HL-60 (cell line): ENCODE measurements around the gene NEU4.

ENCODE experiments used
- DNase-seq, 2 experiments: peaks; one replicate each; pipeline ENCODE4 v3.0.0-alpha.2; 2010 to 2020; ENCODE audit warnings: low read depth in 1 of 2, low spot score in 1 of 2
- H3K27ac ChIP-seq: fragments of 250-450 bp; sonication (Bioruptor Pico); replicated peaks from 2 replicates; pipeline ENCODE4 v1.5.1; 2020; ENCODE audit warnings: mild to moderate bottlenecking, moderate library complexity
- H3K27me3 ChIP-seq: fragments of 250-450 bp; sonication (Bioruptor Pico); 2 replicates; pipeline ENCODE4 v1.5.1; 2021; ENCODE audit warnings: mild to moderate bottlenecking, moderate library complexity; ENCODE audit not compliant: insufficient read depth, poor library complexity, severe bottlenecking
- H3K4me3 ChIP-seq: replicated peaks from 2 replicates; pipeline ENCODE4 v1.5.1; 2011; ENCODE audit warnings: mild to moderate bottlenecking, control low read depth, low read length; ENCODE audit not compliant: insufficient read depth
- GABPA ChIP-seq: IDR thresholded peaks from 2 replicates; pipeline ENCODE4 v1.6.1; 2012; ENCODE audit warnings: low read depth
- POLR2AphosphoS5 ChIP-seq: IDR thresholded peaks from 2 replicates; pipeline ENCODE4 v1.6.1; 2012; ENCODE audit warnings: low read depth
- SPI1 ChIP-seq: IDR thresholded peaks from 2 replicates; pipeline ENCODE4 v1.6.1; 2012; ENCODE audit warnings: low read depth, mild to moderate bottlenecking, borderline replicate concordance
- TF ChIP-seq, protein P1 (sequence below): IDR thresholded peaks from 2 replicates; pipeline ENCODE4 v1.6.1; 2012; ENCODE audit warnings: low read depth; ENCODE audit not compliant: insufficient replicate concordance
- TF ChIP-seq, protein P2 (sequence below): IDR thresholded peaks from one replicate; pipeline ENCODE4 v1.5.1; 2011; ENCODE audit warnings: low read length, control low read depth, inconsistent platforms; ENCODE audit not compliant: insufficient read depth

Gene NEU4

DNA sequence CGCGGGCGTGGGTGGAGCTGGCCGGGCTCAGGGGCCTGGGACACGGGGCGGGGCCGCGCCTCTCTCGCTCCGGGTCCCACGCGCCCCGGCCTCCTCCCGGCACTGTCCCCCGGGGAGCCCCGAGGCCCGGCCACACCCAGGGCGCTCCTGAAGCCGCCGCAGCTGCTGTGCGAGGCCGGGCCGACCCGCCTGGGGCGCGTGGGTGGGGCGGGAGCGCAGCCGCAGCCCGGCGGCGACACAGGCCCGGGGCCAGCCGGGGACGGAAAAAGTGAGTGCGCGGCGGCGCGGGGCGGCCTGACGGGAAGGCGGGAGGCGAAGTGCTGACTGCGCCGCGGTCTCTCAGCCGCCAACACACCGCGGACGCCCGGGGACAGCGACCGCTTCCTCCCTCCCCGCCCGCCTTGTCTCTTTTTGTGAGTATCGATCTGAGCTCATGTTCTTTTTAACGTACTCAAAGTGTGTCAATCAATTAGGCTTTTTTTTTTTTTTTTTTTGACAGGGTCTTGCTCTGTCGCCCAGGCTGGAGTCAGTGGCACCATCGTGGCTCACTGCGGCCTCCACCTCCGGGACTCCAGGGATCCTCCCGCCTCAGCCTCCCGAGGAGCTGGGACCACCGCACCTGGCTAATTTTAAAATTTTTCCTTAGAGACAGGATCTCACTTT lies 35.2 kb downstream of the NEU4 start:
- peak; percentile 59 to 62 for DNase-seq
- H3K27ac ChIP-seq = no peak overlapping the region
- H3K27me3 ChIP-seq = peaks cover 6% of the 10 kb centered on the region
- no peak overlapping the region for H3K4me3 ChIP-seq
- TF ChIP-seq, protein P1, sequence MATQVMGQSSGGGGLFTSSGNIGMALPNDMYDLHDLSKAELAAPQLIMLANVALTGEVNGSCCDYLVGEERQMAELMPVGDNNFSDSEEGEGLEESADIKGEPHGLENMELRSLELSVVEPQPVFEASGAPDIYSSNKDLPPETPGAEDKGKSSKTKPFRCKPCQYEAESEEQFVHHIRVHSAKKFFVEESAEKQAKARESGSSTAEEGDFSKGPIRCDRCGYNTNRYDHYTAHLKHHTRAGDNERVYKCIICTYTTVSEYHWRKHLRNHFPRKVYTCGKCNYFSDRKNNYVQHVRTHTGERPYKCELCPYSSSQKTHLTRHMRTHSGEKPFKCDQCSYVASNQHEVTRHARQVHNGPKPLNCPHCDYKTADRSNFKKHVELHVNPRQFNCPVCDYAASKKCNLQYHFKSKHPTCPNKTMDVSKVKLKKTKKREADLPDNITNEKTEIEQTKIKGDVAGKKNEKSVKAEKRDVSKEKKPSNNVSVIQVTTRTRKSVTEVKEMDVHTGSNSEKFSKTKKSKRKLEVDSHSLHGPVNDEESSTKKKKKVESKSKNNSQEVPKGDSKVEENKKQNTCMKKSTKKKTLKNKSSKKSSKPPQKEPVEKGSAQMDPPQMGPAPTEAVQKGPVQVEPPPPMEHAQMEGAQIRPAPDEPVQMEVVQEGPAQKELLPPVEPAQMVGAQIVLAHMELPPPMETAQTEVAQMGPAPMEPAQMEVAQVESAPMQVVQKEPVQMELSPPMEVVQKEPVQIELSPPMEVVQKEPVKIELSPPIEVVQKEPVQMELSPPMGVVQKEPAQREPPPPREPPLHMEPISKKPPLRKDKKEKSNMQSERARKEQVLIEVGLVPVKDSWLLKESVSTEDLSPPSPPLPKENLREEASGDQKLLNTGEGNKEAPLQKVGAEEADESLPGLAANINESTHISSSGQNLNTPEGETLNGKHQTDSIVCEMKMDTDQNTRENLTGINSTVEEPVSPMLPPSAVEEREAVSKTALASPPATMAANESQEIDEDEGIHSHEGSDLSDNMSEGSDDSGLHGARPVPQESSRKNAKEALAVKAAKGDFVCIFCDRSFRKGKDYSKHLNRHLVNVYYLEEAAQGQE = no peak
- TF ChIP-seq SPI1 (peak; percentile 37; the same call in 1 of the 2 replicates), GABPA (no peak)

DNA sequence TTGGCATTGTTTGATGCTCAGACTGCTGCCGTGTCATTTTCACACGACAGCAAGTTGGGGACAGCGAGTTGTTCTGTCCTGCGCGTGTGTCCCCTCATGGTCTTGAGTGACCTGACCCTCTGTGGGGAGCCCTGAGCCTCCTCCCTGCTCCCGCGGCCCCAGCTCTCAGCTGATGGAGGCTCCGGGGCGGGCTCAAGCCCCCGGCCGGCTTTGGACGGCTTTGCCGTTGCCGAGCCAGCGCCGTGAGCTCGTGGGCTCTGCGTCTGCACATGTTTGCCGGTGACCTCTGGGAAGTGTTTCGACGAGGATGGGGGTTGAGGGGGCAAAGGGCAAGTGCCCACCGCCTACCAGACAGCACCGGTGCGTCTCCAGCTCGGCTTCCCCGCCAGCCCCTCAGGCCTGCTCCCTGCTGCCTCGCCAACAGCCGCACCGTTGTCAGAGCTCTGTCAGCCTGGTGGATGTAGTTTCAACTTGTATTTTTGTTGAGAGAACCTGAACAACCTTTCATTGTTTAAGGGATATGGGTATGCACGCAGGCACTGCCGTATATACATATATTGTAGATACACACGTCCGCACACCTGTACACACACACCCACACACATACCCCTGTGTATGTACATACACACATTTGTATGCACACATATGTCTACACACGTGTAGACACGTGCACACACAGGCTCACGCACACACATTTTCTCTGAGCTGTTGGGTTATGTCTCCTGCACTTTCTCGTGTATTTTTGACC lies 36.0 kb downstream of the NEU4 start:
- TF ChIP-seq GABPA (no peak), SPI1 (no peak), POLR2AphosphoS5 (no peak)
- TF ChIP-seq, protein P2, sequence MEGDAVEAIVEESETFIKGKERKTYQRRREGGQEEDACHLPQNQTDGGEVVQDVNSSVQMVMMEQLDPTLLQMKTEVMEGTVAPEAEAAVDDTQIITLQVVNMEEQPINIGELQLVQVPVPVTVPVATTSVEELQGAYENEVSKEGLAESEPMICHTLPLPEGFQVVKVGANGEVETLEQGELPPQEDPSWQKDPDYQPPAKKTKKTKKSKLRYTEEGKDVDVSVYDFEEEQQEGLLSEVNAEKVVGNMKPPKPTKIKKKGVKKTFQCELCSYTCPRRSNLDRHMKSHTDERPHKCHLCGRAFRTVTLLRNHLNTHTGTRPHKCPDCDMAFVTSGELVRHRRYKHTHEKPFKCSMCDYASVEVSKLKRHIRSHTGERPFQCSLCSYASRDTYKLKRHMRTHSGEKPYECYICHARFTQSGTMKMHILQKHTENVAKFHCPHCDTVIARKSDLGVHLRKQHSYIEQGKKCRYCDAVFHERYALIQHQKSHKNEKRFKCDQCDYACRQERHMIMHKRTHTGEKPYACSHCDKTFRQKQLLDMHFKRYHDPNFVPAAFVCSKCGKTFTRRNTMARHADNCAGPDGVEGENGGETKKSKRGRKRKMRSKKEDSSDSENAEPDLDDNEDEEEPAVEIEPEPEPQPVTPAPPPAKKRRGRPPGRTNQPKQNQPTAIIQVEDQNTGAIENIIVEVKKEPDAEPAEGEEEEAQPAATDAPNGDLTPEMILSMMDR = no peak
- TF ChIP-seq, protein P1 = no peak
- H3K4me3 ChIP-seq = no peak overlapping the region
- no peak overlapping the region for H3K27ac ChIP-seq
- H3K27me3 ChIP-seq = peaks cover 6% of the 10 kb centered on the region
- DNase-seq = no peak

DNA sequence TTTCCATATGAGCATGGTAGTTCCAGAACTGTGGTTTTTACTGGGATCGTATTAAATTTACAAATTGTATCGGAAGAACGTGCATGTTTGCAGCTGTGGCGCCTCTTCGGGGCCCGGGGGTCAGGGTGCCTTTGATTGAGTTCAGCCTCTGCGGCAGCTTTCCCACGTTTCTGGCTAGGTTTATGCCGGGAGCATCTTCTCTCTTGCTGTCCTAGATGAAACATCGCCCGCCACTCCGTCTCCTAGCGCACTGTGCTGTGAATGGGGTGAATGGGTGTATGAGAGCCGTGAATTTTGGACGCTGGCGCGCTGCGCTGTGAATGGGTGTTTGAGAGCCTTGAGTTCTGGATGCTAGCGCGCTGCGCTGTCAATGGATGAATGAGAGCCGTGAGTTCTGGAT lies 37.4 kb downstream of the NEU4 start:
- Histone ChIP-seq H3K27me3 (peaks cover 6% of the 10 kb centered on the region), H3K4me3 (no peak overlapping the region), H3K27ac (no peak overlapping the region)
- no peak for DNase-seq
- TF ChIP-seq GABPA (no peak), SPI1 (no peak), POLR2AphosphoS5 (no peak)
- TF ChIP-seq, protein P2 = no peak
- TF ChIP-seq, protein P1 = no peak
